MM.1S (cell line): ENCODE measurements around the gene CXCL17.

ENCODE experiments used
- CTCF ChIP-seq: fragments of 300-600 bp; sonication (generic); IDR thresholded peaks from 2 replicates; pipeline ENCODE4 v1.5.1; 2016; ENCODE audit warnings: antibody characterized with exemption, low read length, mixed read lengths
- EZH2 ChIP-seq: fragments of 300-600 bp; sonication (generic); optimal IDR thresholded peaks from 2 replicates; pipeline ENCODE3; 2017; ENCODE audit warnings: low read depth, mild to moderate bottlenecking, antibody characterized with exemption, low read length, mixed read lengths
- EZH2phosphoT487 ChIP-seq: fragments of 300-600 bp; sonication (generic); IDR thresholded peaks from 2 replicates; pipeline ENCODE4 v1.6.1; 2018; ENCODE audit warnings: antibody characterized with exemption, low read length

DNA sequence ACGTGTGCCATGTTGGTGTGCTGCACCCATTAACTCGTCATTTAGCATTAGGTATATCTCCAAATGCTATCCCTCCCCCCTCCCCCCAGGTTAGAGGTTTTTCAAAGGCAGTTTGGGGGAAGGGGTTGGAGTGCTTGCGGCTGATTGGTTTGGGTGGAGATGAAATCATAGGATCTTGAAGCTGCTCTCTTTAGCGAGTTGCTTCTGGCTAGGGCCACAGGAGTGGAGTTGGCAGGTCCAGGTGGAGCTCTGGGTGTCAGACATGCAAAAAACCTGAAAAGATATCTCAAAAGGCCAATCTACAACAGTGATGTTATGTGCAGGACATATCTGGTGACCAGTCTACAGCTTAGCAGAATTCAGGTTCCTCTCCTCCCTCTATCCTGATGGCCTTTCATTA is 32.6 kb upstream of the CXCL17 start:
- TF ChIP-seq CTCF (no peak), EZH2 (no peak), EZH2phosphoT487 (no peak)
